HG02798 (cell line): ENCODE measurements around the gene CHID1.
A peak's percentile ranks its signal among the peaks of the same experiment; 100 is the strongest.

Experiments
- ATAC-seq: cut with Tn5 transposase; IDR thresholded peaks from one replicate; pipeline ENCODE4 v1.9.1; 2021; ENCODE audit warnings: mild to moderate bottlenecking; ENCODE audit not compliant: unreplicated experiment, poor library complexity

The CHID1 gene

DNA sequence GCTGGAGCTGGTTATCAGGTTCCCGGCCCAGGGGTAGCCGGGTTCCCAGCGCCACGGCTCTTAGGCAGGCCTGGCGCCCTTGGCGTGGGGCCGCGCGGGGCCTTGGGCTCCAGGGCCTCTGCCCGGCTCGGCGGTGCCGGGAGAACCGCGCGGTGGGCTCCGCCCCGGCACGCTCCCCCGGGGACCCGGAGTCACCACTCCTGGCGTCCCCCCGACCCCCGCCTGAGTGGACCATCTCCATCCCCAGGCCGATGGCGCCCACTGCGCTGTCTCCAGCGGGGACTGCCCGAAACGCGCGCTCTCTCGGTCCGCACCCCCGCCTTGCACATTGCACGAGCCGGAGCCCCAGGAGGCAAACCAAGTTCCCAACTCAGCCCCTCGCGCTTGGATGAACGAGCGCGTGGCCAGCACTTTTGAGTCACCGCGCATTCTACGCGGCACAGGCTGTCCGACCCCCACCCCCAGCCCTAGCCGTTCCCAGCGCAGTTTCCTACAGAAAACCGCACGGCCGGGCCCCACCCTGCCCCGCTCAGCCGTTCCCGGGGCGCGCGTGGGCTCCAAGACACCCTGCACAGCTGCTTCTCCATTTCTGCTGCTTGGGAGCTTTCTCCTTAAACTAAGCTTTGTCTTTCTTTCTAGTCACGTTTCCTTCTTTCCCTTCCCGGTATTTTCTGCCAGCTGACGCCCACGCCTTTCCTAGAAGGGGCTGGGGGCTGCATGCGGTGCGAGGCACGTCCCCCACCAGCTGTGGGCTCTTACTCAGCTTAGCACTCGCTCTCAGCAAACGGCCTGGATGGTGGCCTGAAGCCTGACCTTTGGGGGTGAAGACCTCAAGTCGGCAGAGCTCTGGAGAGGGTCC, 650 bp upstream of the CHID1 start:
- peak; percentile 20 for ATAC-seq

DNA sequence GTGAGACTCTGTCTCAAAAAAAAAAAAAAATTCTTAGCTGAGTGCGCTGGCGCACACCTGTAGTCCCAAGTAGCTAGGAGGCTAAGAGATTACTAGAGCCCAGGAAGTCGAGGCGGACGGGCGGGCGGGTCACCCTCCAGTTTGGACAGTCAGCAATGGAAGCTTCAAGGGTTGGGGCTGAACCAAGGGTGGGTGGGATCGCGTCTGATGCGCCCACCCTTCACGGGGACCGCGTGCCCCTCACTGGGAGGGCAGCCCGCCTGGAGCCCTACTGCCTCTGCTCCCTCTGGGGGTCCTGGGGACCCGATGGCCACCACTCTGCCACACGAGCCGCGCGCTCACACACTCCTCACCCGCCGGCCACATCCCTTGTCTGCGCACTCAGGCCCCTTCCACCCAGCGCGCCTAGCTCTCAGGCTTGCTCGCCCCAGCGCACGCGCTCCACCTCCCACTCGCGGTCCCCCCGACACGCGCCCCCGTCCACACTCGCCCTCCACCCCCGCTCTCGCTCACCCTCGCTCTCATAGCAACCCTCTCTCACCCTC, 494 bp downstream of the CHID1 start:
- ATAC-seq = peak; percentile 11

DNA sequence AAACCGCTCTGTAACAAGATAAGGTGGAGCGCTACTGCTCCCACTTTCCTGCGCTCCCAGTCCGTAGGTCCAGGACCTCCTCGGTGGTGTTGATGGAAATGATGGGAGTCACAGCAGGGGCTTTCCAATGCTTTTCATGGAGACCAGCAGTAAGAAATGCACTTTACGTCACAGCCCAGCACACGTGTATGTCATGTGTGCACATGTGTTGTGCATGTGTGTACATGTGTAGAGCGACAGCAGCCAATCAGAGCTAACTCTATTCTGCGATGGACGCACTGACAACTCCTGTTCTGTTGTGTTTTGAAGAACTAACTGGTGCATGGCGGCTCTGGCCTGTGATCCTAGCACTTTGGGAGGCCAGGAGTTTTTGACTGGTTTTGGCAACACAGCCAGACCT, 1.2 kb downstream of the CHID1 start:
- no peak for ATAC-seq

DNA sequence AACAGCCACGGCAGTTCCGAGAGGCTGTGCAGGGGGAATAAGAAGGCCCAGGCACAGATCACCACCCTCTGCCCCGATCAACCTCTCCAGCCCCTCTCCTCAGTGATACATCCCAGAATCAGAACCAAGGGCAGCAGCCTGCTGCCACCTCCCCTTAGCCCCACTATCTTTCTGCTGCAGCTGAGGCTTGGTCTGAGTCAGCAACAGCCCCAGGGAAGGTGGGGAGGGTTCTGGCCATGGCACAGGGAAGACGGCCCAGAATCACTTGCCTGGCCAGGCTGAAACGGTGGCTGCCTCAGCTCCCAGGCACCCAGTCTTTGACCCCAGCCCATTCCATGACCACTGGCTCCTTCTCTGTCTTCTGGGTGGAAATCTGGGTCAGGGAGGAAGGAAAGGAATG, 2.3 kb downstream of the CHID1 start:
- ATAC-seq = no peak

DNA sequence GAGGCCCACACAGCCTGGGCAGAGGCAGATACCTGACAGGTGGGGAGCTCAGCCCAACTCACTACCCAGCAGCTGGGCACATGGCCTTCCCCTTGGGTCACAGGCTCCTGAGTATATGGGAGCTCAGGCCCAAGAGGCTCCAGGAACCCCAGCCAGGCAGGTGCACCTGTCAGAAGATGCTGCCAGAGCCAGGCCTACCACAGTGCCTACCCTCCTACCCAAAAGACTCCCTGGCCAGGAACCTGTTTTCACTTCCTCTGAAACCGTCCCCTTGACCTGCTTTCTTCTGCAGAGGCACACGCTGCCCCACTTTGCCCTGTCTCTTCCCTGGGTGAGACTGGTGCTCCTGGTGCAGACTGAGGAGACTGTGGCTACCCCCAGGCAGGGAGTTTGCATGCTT, 2.9 kb downstream of the CHID1 start:
- ATAC-seq = no peak

DNA sequence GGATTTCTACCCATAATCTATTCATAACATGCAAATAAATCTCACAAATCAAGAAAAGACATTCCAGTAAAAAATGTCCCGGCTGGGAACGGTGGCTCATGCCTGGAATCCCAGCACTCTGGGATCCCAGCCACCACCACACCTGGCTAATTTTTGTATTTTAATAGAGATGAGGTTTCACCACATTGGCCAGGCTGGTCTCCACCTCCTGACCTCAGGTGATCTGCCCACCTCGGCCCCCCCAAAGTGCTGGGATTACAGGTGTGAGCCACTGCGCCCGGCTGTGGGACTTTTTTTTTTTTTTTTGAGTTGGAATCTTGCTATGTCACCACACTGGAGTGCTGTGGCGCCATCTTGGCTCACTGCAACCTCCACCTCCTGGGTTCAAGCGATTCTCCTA, 4.7 kb downstream of the CHID1 start:
- no peak for ATAC-seq

DNA sequence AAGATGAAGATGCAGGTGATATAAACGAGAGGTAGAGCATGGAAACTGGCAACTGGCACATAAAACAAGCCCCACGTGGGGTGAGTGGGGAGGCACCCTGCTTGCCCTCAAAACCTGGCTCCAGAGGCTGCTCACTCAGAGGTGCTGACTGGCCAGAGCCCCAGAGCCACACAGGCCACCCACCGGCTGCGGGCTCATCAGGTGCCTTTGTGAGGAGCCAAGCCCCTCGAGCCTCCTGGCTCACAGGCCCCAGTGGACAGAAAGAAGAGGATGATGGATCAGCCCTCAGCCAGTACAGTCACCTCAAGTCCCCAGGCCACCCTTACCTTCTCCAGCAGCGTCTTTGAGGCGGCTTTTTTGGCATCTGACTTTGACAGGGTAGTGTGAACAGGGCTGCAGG, 6.2 kb downstream of the CHID1 start:
- ATAC-seq = no peak

DNA sequence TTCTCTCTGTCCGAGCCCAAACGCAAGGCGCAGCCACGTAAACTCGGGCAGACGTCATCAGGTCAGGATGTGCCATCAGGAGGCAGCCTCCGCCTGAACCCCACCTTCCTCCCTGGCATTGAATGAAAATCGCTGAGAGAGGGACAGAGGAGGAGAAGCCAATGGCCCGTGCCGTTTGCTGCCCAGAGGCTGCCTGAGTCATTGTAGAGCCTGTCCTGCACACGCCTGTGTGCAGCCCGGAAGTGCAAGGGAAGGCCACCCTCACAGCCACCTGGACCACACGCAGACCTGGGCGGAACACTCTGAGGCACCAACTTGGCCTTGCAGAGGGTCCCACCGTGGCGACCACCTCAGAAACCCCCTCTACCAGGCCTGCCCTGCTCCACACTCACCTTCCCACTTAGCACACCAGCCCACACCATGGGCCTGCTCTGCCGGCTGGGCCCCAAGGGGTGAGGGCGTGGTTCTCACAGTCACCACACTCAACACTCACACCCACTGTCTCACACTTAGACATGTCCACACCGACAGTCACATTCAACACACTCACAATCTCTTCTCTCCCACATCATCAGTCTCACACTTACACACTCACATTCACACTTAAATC, 9.1 kb downstream of the CHID1 start:
- no peak for ATAC-seq

DNA sequence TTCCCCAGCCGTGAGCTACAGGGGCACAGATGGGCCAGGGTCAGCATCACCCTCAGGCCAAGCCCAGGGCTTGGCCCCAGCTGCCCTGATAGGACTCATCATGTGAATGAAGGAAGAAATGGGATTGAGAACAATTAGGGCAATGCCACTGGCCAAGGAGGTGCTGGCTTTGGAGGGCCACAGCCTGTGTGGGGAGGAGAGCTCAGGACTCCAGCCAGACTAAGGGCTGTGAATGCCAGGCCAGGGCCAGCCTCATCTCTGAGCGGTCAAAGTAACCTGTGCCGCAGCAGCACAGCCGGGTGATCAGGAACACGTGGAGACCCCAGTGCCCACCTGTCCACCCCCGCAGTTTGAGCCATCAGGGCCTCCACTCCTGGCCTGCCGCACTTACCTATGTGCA, 10.1 kb downstream of the CHID1 start:
- ATAC-seq = no peak

DNA sequence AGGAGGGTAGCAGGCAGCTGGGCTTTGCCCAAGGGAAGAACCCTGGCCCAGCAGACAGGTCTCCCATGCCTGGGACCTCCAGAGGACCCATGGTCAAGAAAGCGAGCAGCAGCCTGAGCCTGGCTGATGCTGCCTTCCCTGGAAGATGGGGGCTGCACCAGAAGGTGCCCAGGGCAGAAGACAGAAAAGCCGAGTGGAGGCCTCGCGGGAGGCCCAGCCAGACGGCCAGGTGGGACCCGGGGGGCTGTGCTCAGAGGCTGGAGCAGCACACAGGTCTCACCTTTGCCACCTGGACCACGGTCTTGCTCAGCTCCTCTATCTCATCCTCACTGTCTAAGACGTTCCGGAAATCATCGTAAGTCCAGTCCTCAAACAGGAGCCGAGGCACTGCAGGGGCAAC, 10.9 kb downstream of the CHID1 start:
- ATAC-seq = no peak

DNA sequence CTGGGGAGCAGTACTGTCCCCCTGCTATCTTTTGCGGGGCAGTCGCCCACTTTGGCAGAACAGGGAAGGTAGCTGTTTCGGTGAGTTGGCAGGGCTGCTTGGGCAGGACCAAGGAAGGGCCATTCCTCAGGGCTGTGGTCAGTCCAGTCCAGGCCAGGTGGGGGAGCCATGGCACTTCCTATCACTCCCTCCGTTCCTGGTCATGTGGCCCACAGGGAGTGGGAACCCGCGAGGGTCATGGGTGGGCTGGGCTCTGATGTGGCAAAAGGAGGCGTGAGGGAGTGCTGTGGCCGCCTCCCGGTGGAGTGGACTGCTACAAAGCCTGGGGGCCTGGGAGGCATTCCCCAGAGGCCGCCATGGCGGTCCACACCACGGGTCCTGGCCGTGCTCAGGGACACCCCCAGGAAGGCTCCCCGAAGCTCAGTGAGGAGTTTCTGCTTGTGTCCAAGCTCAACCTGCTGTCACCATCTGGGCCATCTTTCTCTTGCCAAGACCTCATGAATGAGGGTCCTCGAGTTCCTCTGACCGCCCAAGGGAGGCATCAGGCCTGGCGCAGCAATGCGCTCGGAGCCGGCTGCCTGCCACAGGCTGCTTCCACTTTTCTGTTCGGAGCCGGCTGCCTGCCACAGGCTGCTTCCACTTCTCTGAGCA, 11.9 kb downstream of the CHID1 start:
- ATAC-seq = no peak

DNA sequence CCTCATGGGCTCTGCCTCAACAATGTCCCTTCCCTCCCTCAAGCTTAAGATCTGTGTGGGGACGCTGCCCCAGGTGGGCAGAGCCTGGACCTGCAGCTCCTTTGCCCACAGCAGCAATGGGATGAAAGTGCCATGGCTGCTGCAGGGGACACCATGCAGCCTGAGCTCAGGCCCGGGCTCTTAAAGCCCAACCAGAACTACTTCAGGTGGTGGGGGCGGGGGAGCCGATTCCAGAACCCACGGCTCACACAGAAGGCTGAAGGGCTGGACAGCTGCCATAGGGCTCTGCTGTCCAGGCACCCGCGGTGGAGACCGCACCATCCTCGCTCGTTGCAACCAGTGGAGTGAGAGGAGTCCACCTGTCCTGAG, 12.5 kb downstream of the CHID1 start:
- no peak for ATAC-seq

DNA sequence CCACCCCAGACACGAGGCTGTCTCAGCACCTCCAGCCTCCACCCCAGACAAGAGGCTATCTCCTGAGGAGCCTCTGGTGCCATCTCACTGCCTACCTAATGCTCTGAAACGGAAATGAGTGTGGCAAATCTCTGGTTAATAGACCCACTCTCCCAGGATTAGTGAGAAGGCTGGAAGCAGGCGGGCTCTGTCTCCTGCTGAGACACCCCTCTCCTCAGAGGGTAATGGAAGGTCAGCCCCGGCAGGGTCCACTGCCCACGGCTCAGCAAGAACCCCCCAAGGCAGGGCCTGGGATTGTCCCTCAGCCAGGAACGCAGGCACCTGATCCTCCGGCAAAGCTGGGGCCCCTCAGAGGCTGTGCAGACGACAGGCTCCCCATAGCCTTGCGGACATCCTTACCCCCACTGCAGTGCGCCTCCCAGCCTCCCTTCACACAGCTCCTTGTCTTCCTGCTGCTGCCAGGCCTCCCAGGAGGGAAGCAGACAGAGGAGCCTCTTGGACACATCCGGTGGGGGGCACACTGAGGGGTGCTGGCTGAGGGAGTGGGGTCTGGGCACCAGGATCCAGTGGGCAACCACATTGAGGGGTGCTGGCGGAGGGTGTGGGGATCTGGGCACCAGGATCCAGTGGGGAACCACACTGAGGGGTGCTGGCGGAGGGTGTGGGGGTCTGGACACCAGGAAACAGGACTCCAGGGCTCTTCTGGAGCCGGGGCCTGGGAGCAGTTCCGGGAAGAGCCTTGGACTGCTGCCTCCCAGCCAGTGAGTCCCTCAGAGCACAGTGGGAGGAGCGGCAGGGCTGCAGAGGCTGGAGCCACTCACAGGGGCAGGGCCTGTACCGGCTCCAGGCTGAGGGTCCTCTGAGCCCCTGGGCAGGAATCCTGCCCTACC, 13.1 kb downstream of the CHID1 start:
- ATAC-seq = no peak

DNA sequence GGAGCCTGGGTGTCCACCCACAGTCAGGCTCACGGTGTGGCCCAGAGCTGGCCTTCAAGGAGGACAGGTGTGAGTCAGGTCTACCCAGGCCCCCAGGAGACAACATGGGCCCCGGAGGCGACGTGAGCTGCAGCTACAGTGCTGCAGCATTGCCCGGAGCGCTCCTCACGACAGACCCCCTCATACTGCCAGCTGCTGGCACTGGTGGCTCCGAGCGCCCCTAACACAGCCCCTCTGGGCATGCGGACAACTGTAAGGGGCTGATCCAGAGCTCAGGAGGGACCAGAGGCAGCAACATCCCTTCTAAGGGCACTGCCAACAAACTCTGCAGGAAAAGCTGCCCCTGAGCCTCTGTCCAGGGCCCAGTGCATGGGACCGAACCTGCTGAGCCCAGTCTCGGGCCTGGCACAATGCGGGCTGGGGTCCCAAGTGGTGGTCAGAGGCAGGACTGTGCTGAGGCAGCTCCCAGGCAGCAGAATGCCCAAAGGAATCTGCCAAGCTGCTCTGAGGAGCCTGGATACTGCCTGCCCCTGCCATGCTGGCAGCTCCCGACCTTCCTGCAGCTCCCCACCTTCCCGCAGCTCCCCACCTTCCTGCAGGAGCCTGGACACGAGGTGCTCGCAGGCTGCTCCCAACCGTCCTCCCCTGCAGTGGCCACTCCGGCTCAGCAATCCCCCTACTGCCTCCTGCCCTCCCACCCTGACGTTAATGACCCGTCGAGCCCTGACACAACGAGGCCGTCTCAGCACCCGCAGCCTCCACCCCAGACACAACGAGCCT, 15.1 kb downstream of the CHID1 start:
- no peak for ATAC-seq

DNA sequence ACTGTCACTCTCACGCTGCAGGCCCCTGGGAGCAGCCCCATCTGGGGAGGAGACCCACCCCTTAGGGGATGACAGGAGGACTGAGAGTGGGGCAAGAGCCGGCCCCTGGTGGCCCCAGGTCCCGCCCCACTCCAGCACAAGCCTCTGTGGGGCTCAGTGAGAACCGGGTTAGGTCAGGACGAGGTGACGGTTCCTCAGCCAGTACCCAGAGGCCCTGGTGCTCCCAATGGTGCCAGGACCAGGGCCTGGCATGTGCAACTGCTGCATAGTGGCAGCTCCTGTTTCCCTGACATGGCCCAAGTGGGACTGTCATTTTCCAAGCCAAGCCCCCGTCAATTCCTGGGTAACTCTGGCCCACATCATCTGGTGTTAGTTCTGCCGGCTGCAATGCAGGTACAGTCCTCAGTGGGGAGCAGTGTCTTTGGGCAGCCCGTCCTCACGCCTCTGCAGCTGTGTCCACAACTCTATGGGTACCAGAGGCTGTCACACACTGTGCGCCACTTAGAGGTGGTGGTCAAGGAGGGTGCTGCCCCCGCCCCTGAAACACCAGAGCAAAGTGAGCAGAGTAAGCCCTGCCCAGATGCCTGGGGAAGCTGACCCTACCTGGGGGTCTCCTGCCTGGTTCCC, 15.9 kb downstream of the CHID1 start:
- no peak for ATAC-seq

DNA sequence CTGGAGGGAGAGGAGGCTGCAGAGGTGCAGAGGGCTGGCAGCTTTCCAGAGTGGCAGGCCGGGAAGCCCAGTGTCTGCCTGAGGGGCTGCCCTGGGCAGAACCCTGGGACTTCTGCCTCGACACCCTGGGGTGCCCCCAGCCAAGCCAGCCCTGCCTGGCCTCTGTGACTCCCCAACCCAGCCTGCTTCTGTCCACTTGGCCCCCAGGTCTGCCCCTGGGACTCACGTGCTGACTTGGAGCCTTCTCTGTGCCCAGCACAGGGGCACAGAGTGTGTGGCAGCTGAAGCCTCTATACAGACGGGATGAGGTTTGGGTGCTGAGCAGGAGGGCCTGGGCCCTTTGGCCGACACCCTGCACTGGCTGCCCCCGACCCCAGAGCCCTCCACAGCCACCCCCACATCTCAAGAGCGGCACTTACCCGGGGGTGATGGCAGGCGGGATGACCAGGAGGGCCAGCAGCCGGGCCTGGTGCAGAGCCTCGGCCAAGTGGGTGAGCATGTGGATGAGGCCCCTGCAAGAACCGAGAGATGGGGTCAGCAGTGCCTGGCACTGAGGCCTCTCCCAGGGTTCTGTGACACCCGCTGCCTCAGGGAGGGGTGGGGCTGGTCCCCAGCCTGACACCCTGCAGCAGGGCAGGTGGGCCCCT, 17.5 kb downstream of the CHID1 start:
- no peak for ATAC-seq

DNA sequence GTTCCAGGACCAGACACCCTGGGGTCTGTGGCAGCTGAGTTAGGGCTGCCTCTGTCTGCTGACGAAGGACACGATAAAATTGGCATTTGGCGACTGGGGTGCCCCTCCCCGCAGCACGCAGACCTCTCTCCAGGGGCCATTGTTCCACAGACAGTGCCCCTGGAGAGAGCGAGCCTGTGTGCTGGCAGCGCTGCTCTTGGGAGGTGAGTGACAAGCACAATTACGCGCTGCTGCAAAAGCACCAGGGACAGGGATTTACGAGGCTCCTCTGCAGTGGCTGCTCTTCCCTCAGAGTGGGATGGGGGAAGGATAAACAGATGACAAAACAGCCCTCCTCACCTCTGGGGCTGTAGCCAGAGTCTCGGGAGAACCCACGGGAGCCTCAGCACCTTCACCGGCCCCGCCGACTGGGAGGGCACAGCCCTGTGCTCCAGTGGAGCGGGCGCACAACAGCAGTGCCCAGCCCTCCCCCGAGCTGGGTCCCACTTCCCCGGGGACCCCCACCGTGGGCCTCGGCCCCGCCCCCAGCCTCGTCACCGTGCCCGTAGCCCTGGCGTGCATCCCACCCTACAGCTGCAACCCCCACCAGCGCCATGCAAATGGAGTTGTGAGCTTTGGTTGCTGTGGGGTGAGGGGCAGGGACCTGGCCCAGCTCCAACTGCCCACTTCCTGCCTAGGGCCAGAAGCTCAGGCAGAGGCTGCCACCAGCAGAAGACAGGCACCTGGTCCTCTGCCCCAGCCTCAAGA, 19.6 kb downstream of the CHID1 start:
- no peak for ATAC-seq
